Activated CD4-positive, alpha-beta T cell treated with anti-CD3 and anti-CD28 coated beads, Interleukin-2, amount 50 U/mL, for 24 hours (primary cell): ENCODE measurements around the gene RPS19.
"Not testable (repeated sequence)": the region's sequence is repeated elsewhere in the genome, so short reads cannot be mapped to it uniquely, and the experiment has no call there.

Source experiments
- DNase-seq, 2 donors: peaks; one replicate each; pipeline ENCODE4 v3.0.0-alpha.2; 2020; ENCODE audit warnings: low read depth in 1 of 2, low spot score in 1 of 2

The RPS19 gene

DNA sequence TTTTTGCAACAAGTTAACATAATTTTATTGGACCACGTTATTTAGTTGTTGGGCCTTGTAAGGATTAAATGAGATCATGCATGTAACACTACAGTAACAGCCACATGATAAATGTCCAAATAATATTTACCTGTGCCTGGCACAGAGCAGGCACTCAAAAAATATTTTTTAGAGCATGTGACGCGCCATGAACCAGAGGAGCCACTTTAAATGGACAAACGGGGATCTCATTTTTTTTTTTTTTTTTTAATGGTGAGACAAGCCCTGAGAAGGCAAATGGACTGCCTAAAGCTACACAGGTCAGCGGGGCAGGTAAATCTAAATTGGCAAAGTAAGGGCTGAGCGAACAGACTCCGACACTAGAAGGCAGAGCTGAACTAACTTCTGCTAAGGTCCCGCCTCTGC, 840 bp upstream of the RPS19 start:
- no peak for DNase-seq

DNA sequence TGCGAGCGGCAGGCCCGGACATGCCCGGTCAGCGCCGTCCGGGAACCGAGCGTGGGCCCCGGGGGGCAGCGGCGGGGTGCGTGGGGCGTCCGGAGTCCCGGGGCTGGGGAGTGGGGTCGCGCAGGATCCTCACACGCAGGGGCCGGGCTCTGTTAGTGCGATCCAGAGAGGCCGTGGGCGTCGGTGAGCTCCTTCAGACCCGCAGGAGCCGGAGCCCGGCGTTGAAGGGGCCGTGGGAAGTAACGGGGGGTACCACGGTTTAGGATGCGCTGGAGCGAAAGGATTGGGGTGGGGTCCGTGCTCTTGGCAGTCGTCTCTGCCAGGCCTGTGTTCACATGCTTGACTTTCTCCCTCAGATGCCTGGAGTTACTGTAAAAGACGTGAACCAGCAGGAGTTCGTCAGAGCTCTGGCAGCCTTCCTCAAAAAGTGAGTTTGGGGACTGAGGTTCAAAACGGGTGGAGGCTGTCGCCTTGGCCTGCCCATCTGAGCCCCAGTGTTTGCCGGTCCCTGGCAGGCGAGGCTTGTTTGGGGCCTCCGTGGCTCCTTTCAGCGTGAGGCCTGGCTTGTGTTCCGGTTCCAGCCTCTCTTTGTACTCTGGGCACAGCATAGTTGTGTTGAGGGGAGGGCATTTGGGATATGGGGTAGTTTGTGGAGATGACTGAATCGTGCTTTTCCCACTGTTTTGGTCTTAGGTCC, 512 bp downstream of the RPS19 start:
- DNase-seq = no peak

DNA sequence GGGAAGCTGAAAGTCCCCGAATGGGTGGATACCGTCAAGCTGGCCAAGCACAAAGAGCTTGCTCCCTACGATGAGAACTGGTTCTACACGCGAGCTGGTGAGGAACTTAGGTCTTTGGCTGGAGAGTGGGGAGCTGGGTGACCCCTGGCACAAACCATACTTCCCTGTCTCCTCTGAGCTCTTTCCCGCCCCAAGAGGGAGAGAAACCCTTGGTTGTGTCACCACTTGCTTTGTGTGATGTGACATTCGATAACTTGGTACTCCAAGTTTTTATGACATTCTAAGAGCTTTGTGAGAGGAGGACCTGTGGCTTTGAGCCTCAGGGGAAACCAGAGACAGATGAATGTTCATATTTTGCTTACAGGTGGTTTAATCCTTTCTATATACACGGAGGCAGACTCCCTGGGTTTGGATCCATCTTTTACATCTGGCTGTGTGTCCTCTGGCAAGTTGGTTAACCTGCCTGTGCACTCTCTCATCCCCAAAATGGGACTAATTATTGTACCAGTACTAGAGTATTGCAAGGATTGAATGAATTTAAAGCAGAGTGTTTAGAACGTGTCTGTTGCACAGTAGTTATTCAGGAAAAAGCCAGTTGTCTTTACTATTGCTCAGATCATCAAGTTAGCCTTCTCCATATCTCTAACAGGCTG, 1.2 kb downstream of the RPS19 start:
- no peak for DNase-seq

DNA sequence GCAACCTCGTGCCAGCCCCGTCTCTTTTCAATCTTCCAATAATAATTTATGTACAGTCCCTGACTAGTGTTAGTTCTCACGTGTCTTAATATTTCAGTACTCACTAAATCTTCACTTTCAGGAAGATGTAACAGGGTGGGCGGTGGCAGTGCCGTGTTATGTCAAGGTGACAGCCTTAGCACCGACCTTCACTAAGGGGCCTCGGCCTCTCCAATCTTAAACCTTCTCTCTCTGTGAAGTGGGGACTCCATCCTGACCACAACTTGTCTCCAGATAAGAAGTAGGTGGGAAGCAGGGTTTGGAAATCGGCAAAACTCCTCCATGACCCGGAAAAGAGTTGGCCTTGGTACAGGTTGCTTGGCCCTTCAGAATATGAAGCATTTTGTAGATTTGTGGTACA, 1.8 kb downstream of the RPS19 start:
- no peak for DNase-seq

DNA sequence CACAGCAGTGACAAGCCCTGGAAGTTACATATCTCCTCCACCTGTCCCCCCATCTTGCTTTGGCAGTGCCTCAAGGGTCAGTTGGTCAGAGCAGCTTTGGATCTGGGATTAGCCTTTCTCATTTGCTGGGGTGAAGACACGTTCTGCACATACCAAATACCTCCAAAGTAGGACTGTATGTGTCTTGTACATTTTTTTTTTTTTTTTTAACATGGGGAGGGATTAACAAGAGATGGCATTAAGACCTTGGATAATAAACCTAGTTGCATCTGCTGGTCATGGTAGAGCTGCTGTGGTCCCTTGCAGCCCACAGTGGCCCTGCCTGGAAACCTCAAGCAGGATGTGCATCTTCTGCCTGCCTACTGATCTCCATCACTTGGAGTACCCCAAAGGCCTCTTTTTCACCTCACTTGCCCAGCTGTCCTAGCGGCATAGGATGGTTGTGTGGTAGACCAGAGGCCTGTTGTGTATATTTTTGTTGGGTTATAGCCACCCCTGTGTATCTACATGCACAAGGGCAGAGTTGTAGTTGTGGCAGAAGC, 2.5 kb downstream of the RPS19 start:
- DNase-seq = no peak

DNA sequence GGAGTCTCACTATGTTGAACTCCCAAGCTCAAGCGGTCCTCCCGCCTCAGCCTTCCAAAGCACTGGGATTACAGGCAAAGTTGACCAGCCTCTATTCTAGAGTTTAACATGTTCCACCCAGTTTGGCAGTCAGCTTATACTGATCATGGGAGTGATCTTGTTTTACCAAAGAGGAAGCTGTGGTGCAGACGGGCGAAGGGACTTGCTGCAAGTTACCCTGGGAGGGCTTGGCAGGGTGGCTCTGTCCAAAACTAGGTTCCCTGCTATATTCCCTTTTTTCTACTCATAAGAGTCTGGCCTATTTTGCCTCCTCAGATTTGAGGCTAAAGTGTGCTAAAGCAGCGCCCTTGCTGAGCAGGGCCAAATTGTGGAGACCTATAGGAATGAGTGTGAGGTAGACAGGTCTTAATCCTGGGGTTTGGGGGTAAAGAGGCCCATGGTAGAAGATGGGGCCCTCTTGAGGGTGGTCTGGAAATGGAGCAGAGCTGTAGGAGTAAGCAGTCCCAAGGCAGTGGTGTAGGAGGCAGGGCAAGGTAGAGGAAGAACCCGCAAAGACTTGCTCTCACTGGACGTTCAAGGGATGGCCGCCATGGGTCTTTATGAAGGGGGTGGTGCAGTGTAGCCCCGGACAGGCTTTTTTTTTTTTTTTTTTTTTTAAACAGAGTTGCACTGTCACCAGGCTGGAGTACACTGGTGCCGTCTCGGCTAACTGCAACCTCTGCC, 3.3 kb downstream of the RPS19 start:
- no peak for DNase-seq

DNA sequence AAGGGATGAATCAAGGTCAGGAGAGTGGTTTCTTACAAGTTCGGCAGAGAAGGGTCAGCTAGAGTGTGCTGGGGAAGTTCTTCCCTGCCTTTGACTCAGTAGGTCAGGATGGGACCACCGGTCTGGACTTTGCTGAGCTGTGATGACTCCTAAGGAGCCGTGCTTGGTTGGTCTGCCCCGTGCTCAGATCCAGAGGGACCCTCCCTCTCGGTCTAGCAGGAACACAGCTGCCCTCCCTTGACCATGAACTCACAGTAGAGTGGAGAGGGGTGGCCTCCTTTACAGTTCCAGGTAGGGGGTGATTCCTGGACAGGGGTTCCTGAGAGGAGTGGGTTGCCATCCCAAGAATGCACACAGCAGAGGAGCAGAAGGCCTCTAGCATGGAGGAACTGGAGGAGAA, 4.3 kb downstream of the RPS19 start:
- no peak for DNase-seq

DNA sequence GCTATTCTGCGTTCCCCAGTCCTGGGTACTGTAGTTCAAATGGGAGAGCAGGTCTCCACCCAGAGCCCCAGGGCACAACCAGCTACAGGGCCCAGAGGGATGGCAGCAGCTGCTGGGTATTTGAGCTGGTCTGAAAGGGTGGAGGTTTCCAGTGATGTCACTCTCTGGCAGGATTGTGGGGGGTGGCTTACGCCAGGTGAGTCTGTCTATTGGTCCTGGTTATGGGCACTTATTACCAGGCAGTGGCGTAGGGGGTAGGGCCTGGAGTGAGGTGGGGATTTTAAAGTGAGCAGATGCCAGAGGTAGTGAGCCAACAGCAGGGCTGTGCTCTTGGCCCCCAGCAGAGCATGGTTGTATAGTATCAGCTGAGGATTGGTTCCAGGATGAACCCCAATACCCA, 6.2 kb downstream of the RPS19 start:
- no peak for DNase-seq

DNA sequence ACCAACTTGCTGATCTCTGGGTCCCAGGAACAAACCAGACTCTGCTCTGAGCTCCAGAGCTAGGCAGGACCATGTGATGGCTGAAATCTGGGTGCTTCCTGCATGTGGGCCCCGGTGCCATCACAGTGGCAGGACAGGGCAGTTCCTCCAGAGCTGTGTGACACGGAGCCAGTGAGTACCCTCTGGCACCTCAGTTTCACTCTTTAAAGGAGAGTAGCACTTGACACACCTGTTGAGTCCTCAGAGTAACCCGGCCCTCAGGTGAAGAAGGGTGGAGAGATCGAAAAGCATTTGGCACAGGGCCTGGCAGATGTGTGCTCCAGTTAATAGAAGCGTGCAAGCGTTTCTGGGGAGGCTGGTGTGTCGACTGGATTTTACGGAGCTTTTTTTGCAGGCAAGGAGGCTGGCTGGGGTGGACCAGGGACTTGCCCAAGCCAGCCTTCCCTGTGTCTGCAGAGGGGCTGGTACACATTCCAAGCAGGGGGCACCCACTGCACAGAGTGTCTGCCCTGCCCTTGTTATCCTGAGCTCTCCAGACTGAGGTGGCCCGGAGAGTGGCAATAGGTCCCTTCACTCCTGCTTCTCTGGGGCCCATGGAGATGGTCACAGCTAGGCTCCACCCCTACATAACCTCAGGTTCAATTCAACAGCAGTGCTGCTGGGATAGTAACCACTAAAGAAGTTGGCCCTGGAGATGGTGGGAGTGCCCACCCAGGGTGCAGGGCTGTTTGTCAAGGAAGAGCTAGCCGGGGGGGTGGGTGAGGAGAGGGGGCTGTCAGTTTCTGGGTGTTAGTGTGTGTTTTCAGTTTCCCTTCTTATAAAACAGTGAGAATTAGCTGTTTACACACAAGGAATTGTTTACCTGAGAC, 8.3 kb downstream of the RPS19 start:
- no peak for DNase-seq

DNA sequence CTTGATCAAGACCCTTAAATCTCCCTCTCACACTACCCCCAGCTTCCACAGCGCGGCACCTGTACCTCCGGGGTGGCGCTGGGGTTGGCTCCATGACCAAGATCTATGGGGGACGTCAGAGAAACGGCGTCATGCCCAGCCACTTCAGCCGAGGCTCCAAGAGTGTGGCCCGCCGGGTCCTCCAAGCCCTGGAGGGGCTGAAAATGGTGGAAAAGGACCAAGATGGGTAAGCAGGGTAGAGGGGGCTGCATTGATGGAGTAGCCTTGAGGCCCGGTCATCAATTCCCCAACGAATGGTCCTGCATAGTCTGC, 8.9 kb downstream of the RPS19 start:
- DNase-seq = no peak

DNA sequence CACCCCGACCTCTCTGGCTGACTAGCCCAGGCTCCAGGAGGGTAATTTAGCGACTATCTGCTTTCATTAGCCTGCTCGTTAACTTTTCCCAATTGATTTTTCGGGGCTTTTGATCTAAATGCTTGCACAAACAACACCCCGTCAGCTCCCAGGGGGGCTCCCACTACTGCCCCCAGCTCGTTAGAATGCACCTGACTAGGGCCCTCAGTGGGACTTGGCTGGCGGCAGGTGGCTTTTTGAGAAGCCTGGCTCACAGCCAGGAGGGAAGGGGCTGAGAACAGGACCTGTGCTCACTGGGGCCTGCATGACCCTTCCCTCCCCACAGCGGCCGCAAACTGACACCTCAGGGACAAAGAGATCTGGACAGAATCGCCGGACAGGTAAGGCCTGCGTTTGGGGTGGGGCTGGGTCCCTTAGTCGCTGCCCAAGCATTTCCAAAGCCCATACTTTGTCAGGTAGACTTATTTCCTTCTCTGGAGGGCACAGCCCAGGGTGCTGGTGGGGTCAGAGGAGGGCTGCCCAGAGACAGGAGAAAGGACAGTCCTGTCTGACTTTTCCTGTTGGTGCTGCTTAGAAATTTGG, 9.4 kb downstream of the RPS19 start:
- no peak for DNase-seq

DNA sequence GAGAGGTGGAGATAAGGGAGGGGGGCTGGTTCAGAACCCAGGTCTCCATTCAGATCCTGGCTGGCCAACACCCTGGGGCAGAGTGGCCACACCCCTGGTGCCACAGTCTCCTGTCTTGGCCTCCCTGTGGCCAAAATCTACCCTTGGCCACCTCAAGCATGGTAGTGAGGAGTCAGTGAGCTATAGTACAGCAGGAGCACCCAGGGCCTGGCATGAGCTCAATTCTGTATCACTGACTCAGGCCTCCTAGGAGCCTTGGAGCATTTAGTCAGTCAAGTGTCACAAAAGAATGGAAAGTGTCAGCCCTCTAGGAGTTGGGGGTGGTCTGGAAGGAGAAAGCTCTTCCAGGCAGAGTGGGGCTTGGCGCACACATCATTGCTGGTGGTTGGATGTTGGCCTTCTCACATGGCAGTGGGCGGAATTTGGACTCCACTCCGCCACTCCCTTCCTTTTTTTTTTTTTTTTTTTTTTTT, 10.4 kb downstream of the RPS19 start:
- no peak for DNase-seq

DNA sequence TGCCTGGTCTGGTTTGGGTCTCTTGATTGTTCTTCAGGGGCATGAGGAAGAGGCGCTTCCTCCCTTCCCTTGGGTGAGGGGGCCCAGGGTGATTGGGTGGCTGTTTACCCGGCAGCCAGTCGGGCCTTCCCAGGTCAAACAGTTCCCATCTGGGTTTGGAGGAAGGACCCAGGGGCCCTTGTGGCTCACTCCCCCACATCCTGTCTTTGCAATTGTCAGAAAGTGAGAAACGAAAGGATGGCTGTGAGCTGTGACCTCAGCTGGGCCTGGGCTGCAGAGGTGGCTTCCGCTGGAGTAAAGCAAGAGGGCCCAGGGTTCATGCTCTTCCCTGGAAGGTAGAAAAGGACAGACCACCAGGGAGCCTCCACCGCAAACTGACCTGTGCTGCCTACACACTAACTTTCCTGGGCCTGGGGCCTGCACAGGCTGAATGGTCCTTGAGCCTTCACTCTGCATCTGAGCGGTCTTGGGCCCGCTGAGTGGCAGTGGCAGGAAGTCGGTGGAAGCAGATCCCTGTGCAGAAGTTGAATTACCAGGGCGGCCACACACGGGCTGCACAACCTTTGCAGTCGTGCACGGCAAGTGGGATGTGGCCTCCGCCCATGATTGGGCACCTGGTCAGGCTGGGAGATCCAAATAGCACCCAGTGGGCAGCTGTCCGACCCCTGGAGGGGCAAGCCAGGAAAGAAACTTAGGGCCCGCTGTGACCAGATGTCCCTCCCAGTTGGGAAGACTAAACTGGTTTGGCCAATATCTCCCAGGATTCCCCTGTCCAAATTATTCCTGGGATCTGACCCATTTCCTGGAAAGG, 11.7 kb downstream of the RPS19 start:
- DNase-seq = peak in 1 of 2 donors; percentile 62

DNA sequence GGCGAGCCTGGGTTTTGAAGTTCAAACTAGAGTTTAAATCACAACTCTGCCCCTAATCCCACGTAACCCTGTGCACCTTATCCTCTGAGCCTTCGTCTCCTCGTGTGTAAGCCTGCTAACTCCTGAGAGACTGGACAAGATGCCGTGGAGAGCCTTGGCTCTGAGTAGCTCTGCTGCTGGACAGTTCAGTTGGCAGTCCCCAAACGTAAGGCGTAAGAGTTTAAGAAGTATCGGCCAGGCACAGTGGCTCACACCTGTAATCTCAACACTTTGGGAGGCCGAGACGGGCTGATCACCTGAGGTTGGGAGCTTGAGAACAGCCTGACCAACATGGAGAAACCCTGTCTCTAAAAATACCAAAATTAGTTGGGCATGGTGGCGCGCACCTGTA, 12.3 kb downstream of the RPS19 start:
- no peak for DNase-seq

DNA sequence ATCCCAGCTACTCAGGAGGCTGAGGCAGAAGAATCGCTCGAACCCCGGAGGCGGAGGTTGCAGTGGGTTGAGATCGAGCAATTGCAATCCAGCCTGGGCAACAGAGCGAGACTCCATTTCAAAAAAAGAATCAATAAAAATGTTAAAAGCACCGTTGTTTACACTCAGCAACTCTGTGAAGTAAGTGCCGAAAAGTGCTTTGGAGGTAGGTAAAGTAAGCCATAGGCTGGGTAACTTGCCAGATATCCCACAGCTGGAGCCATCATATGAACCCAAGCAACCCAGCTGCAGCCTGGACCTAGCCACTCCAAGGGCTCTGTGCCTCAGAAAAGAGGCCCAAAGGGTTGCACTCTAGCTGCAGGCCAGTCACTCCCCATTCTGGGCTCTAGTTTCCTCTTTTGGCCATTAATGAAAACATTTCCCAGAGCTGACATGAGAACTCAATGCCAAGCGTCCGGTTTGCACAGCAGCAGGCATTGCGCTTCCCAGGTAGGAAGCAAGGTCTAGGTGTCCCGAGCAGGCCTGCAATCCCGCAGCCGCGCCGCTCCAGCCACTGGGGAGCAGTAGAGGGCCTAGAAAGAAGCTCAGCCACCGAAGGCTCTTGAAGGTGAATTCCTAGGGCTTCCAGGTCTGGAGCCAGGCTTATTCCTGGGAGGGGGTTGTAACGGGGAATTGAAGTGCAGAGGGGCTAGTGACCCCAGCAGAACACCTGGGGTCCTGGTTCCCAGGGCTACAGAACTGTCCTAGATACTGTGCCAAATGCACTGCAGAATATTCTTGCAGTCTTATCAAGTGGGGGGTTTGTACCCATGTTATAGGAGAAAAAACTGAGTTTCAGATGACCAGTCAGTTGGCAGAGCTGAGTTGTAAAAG, 13.0 kb downstream of the RPS19 start:
- peak in 1 of 2 donors; percentile 65 for DNase-seq

DNA sequence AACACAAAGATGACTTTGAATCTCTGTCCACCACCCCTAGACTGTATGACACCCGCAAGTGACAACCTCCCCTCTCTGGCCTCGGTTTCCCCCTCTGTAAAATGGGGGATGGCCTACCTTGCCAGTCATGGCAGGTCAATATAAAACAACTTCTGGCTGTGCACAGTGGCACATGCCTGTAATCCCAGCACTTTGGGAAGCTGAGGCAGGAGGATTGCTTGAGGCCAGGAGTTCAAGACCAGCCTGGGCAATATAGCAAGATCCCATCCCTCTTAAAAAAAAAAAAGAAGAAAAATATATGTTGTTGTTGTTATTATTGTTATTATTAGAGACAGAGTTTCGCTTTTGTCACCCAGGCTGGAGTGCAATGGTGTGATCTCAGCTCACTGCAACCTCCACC, 15.9 kb downstream of the RPS19 start:
- not testable (repeated sequence) for DNase-seq

DNA sequence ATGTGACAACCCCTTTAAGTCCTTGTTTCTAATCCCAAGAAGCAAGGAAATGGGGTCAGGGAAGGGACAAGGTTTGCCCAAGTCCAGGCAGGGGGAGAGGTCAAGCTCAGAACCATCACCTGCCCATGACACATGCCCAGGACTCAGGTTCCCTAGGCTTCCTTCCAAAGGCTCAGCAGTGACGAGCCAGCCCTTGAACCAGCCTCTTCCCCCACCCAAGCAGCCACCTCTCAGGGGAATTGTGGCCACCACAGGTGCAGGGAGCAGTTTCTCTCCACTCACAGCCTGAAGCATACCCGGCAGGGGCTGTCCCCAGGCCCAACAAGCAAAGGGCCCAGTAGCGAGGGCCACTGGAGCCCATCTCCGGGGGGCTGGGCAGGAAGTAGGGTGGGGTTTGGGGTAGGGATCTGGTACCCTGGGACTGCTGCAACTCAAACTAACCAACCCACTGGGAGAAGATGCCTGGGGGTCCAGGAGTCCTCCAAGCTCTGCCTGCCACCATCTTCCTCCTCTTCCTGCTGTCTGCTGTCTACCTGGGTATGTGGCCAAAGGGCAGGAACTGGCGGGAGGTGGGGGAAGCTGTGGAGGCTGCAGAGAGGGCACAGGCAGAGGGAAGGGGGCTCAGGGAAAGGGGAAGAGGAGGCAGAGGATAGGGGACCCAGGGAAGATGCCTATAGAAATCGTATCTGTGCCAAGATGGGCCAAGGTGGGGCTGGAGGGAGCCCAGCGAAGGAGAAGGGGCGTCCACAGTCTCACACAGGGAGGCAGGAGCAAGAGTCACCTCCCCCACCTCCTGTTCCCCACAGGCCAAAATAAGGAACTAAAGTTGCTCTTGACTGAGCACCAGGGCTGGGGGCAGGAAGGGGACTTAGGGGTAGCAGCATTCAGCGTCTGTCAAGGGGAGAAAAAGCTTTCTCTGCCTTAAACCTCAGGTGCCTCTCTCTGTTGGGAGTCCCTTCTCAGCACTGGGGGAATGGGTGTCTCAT, 17.1 kb downstream of the RPS19 start, which contains the start of gene CD79A:
TSS of gene CD79A (plus strand) at position 433 of the 986 bp plus-strand sequence. CDS start at position 459, 26 bp downstream.
- no peak for DNase-seq
